Neural cell (in vitro differentiated cells): ENCODE results near the gene RASIP1. TPM values are rescaled to one million over a fixed set of nuclear protein-coding genes. Genes with fewer than 3 reads are reported as not detected.
"Not testable (repeated sequence)": the region's sequence is repeated elsewhere in the genome, so short reads cannot be mapped to it uniquely, and the experiment has no call there.

Experiments
- H2AFZ ChIP-seq: fragments of 200-600, 300-800 bp; sonication (generic), shearing (Covaris generic); 2 replicates; pipeline ENCODE4 v1.6.0; 2014; ENCODE audit warnings: low read depth, mild to moderate bottlenecking, antibody characterized with exemption, low read length, moderate library complexity
- H3F3A ChIP-seq: fragments of 200-600 bp; shearing (Covaris generic); 2 replicates; pipeline ENCODE4 v1.6.1; 2016; ENCODE audit warnings: mild to moderate bottlenecking, moderate library complexity, mixed read lengths, antibody characterized with exemption, low read length; ENCODE audit not compliant: insufficient read depth, poor library complexity, severe bottlenecking
- H3K27ac ChIP-seq: fragments of 200-600, 300-800 bp; sonication (generic), shearing (Covaris generic); 2 replicates; pipeline ENCODE4 v1.5.1; 2014; ENCODE audit warnings: mild to moderate bottlenecking, low read length, moderate library complexity
- H3K27me3 ChIP-seq: fragments of 300-800, 200-600 bp; sonication (generic), shearing (Covaris generic); 2 replicates; pipeline ENCODE4 v1.6.0; 2014; ENCODE audit warnings: mild to moderate bottlenecking, low read depth, low read length, moderate library complexity; ENCODE audit not compliant: insufficient read depth
- H3K36me3 ChIP-seq: fragments of 300-800, 200-600 bp; sonication (generic), shearing (Covaris generic); 2 replicates; pipeline ENCODE4 v1.5.1; 2014; ENCODE audit warnings: mild to moderate bottlenecking, antibody characterized with exemption, low read length, moderate library complexity; ENCODE audit not compliant: insufficient read depth
- H3K4me2 ChIP-seq: fragments of 300-800, 200-600 bp; sonication (generic), shearing (Covaris generic); 2 replicates; pipeline ENCODE4 v1.6.0; 2014; ENCODE audit warnings: mild to moderate bottlenecking, low read length
- H3K4me3 ChIP-seq: fragments of 300-800, 200-600 bp; sonication (generic), shearing (Covaris generic); 2 replicates; pipeline ENCODE4 v1.5.1; 2014; ENCODE audit warnings: mild to moderate bottlenecking, low read length, moderate library complexity
- H3K79me2 ChIP-seq: fragments of 200-600 bp; shearing (Covaris generic); replicated peaks from 2 replicates; pipeline ENCODE4 v1.6.0; 2014; ENCODE audit warnings: mild to moderate bottlenecking, low read length, moderate library complexity; ENCODE audit not compliant: insufficient read depth
- H3K9ac ChIP-seq: fragments of 300-800, 200-600 bp; sonication (generic), shearing (Covaris generic); 2 replicates; pipeline ENCODE4 v1.6.1; 2016; ENCODE audit warnings: mild to moderate bottlenecking, low read length, mixed read lengths
- H3K9me2 ChIP-seq: fragments of 200-600 bp; shearing (Covaris generic); 2 replicates; pipeline ENCODE4 v1.6.1; 2016; ENCODE audit warnings: mild to moderate bottlenecking, low read length, mixed read lengths; ENCODE audit not compliant: insufficient read depth
- H3K9me3 ChIP-seq: fragments of 200-600, 300-800 bp; sonication (generic), shearing (Covaris generic); 2 replicates; pipeline ENCODE4 v1.6.1; 2016; ENCODE audit warnings: mild to moderate bottlenecking, mixed run types, low read length, moderate library complexity, mixed read lengths
- H4K20me1 ChIP-seq: fragments of 200-600 bp; shearing (Covaris generic); 2 replicates; pipeline ENCODE4 v1.6.1; 2016; ENCODE audit warnings: mild to moderate bottlenecking, mixed run types; ENCODE audit not compliant: insufficient read depth
- CTCF ChIP-seq: fragments of 450-650 bp; IDR thresholded peaks from 2 replicates; pipeline ENCODE4 v1.5.1; 2014; ENCODE audit warnings: antibody characterized with exemption, mild to moderate bottlenecking, moderate library complexity; ENCODE audit not compliant: poor library complexity, severe bottlenecking
- EP300 ChIP-seq: fragments of 450-650 bp; conservative IDR thresholded peaks from 2 replicates; pipeline ENCODE4 v1.6.1; 2014; ENCODE audit warnings: antibody characterized with exemption, mild to moderate bottlenecking, moderate library complexity; ENCODE audit not compliant: poor library complexity, severe bottlenecking
- EZH2 ChIP-seq: fragments of 200-600, 300-800 bp; shearing (Covaris generic), sonication (generic); IDR thresholded peaks from 2 replicates; pipeline ENCODE4 v1.6.1; 2014; ENCODE audit warnings: antibody characterized with exemption, low read length, borderline replicate concordance, mild to moderate bottlenecking; ENCODE audit not compliant: insufficient read depth, poor library complexity, severe bottlenecking
- MXI1 ChIP-seq: fragments of 450-650 bp; conservative IDR thresholded peaks from 2 replicates; pipeline ENCODE4 v1.6.1; 2014; ENCODE audit warnings: antibody characterized with exemption, mild to moderate bottlenecking; ENCODE audit not compliant: poor library complexity, severe bottlenecking
- POLR2AphosphoS5 ChIP-seq: IDR thresholded peaks from 2 replicates; pipeline ENCODE4 v1.6.1; 2012
- RAD21 ChIP-seq: fragments of 450-650 bp; conservative IDR thresholded peaks from 2 replicates; pipeline ENCODE4 v1.6.1; 2014; ENCODE audit warnings: antibody characterized with exemption, mild to moderate bottlenecking, moderate library complexity
- REST ChIP-seq: IDR thresholded peaks from 2 replicates; pipeline ENCODE4 v1.6.1; 2012; ENCODE audit warnings: borderline replicate concordance
- SMC3 ChIP-seq: fragments of 450-650 bp; conservative IDR thresholded peaks from 2 replicates; pipeline ENCODE4 v1.6.1; 2014; ENCODE audit warnings: antibody characterized with exemption, mild to moderate bottlenecking, moderate library complexity; ENCODE audit not compliant: poor library complexity
- TAF1 ChIP-seq: IDR thresholded peaks from 2 replicates; pipeline ENCODE4 v1.6.1; 2012; ENCODE audit warnings: low read depth
- polyA plus RNA-seq: library from polyadenylated mRNA; depleted of rRNA; stranded (reverse); fragments of >200 nt; gene quantifications from 2 replicates; pipeline ENCODE4 v1.2.3, GENCODE V29; 2014

RASIP1 gene
- polyA plus RNA-seq, 1 donor from 2014 or later, result not detected

GRCh38 chr19:48718711-48719231 lies 21.6 kb downstream of the RASIP1 start:
- Histone ChIP-seq H3K27ac (no peak overlapping the region), H3K79me2 (no peaks in the 10 kb centered on the region), H3K27me3 (no peaks in the 10 kb centered on the region), H4K20me1 (no peaks in the 10 kb centered on the region), H3K36me3 (no peaks in the 10 kb centered on the region), H3K9me3 (no peaks in the 10 kb centered on the region), H3K4me3 (no peak overlapping the region), H3K4me2 (no peak overlapping the region), H3F3A (no peaks in the 10 kb centered on the region), H3K9ac (no peak overlapping the region), H3K9me2 (no peaks in the 10 kb centered on the region), H2AFZ (no peak overlapping the region)
- no peak for TF ChIP-seq RAD21
- TF ChIP-seq CTCF, result no peak
- no peak for TF ChIP-seq MXI1
- TF ChIP-seq POLR2AphosphoS5, result no peak
- TF ChIP-seq SMC3, result no peak
- TF ChIP-seq TAF1, result no peak
- TF ChIP-seq REST, result no peak
- TF ChIP-seq EP300, result no peak
- TF ChIP-seq EZH2, result no peak

- not testable (repeated sequence) for H3K79me2 ChIP-seq, H3K4me3 ChIP-seq, H4K20me1 ChIP-seq, H2AFZ ChIP-seq, H3K9me2 ChIP-seq, H3K4me2 ChIP-seq, H3K9ac ChIP-seq, H3K27ac ChIP-seq, H3F3A ChIP-seq, H3K36me3 ChIP-seq, H3K9me3 ChIP-seq, H3K27me3 ChIP-seq
Measured at GRCh38 chr19:48718106-48718505, 22.3 kb downstream of the RASIP1 start.
